Hematopoietic multipotent progenitor cell (in vitro differentiated cells): ENCODE measurements around the gene STAP1. TPM values are rescaled to one million over a fixed set of nuclear protein-coding genes. Genes with fewer than 3 reads are reported as not detected.
"Not testable (repeated sequence)": the region's sequence is repeated elsewhere in the genome, so short reads cannot be mapped to it uniquely, and the experiment has no call there.

Experiments
- DNase-seq, 3 donors: peaks; one replicate each; pipeline ENCODE4 v3.0.0-alpha.2; 2011 to 2015; ENCODE audit warnings: low read depth in 2 of 3, low spot score in 2 of 3
- small RNA-seq: library from RNA; depleted of rRNA; stranded (forward); fragments of <200 nt; gene quantifications from one replicate; pipeline ENCODE3, GENCODE V24; 2012
- total RNA-seq: library from RNA; depleted of rRNA; stranded (reverse); fragments of >200 nt; gene quantifications from one replicate; pipeline ENCODE4 v1.2.3, GENCODE V29; 2012

STAP1 gene
- total RNA-seq, 1 donor: 1.3 TPM

- no peak for DNase-seq
Measured at GRCh38 chr4:67614186-67614585, 55.7 kb downstream of the STAP1 start.

- DNase-seq: no peak
Measured at GRCh38 chr4:67615119-67615518, 56.6 kb downstream of the STAP1 start.

- DNase-seq: no peak
Measured at GRCh38 chr4:67616478-67616877, 58.0 kb downstream of the STAP1 start.

DNA sequence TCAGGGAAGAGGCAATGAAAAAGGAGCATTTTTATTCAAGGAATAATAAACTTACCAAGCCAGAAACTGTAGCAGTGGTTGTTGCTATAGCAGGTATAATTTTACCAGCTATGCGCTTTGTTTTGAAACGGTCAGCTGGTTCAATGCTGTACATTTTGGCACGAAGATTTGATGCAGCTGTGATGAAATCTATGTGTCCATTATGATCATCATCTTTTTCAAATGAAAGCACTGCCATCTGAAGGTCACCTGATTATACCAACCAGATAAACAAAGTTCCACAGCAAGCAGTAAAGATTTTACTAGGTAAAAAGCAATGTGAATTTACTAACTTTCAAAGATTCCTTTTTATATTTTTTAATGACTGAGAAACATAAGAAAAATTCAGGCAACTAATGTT is 66.4 kb downstream of the STAP1 start:
- DNase-seq: no peak

- peak in 2 of 3 donors; percentile 8 to 42 for DNase-seq
Measured at GRCh38 chr4:67632492-67632891, 74.0 kb downstream of the STAP1 start.

- DNase-seq: no peak
Measured at GRCh38 chr4:67634741-67635140, 76.2 kb downstream of the STAP1 start.

- no peak for DNase-seq
Measured at GRCh38 chr4:67635331-67635730, 76.8 kb downstream of the STAP1 start.

DNA sequence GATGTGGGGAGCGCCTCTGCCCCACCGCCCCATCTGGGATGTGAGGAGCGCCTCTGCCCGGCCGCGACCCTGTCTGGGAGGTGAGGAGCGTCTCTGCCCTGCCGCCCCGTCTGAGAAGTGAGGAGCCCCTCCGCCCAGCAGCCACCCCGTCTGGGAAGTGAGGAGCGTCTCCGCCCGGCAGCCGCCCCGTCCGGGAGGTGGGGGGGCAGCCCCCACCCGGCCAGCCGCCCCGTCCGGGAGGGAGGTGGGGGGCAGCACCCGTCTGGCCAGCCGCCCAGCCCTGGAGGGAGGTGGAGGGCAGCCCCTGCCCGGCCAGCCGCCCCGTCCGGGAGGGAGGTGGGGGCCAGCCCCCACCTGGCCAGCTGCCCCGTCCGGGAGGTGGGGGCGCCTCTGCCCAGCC is 78.5 kb downstream of the STAP1 start:
- DNase-seq: not testable (repeated sequence)

GRCh38 chr4:67638136-67638535 is 79.6 kb downstream of the STAP1 start:
- peak in 2 of 3 donors; percentile 33 to 65 for DNase-seq

- no peak for DNase-seq
Measured at GRCh38 chr4:67651536-67651935, 93.0 kb downstream of the STAP1 start.

Small RNA genes lying within 50 kb of the gene (small RNA-seq; reads per million reads assigned to genes)
- not detected for gene AC096720.1

Other genes starting within 250 kb of the STAP1 start
- 15.3 TPM for gene CENPC, start 13.2 kb upstream of the STAP1 start, total RNA-seq
- gene UBA6, start 142.4 kb downstream of the STAP1 start, total RNA-seq: 45.8 TPM
- not detected for gene GNRHR, start 195.7 kb downstream of the STAP1 start, total RNA-seq